Endothelial cell of umbilical vein (primary cell): Measurements from ENCODE around the gene UBL3. TPM values are rescaled to one million over a fixed set of nuclear protein-coding genes. Genes with fewer than 3 reads are reported as not detected.

Source experiments
- BruUV-seq: library from RNA; stranded (reverse); fragments of 400-500 nt; replicated peaks from 2 replicates; lab custom pipeline; 2021; lab: Mats Ljungman, UMichigan
- CTCF ChIA-PET: fragments of 300-600, 350-600 bp; sonication (Branson Sonifier 250); formaldehyde crosslinking; loops from one replicate; lab custom pipeline; 2021; ENCODE audit warnings: antibody characterized with exemption, inconsistent platforms; lab: Charles Lee
- POLR2A ChIA-PET: fragments of 300-600, 350-600 bp; sonication (Branson Sonifier 250); formaldehyde crosslinking; loops from one replicate; lab custom pipeline; 2021; ENCODE audit warnings: antibody characterized with exemption, inconsistent platforms; lab: Charles Lee
- DNase-seq: peaks from one replicate; pipeline ENCODE4 v3.0.0-alpha.2; 2011; ENCODE audit warnings: low read depth, low spot score
- FAIRE-seq: peaks from 2 replicates; lab custom pipeline; 2011; peaks lifted over from hg19 to GRCh38; lab: Jason Lieb, UNC
- H2AFZ ChIP-seq: 2 replicates; pipeline ENCODE4 v1.6.0; 2012; ENCODE audit warnings: low read depth, low read length, control low read depth, inconsistent platforms
- H3K27ac ChIP-seq: 2 replicates; pipeline ENCODE4 v1.5.1; 2011; ENCODE audit warnings: low read depth, mild to moderate bottlenecking, control low read depth, low read length, moderate library complexity; ENCODE audit not compliant: insufficient read depth
- H3K27me3 ChIP-seq, 2 experiments: 2 replicates each; pipeline versions ENCODE4 v1.6.0 to v1.6.1; 2011; ENCODE audit warnings: low read length in 2 of 2, mixed read lengths in 1 of 2; ENCODE audit not compliant: control insufficient read depth in 2 of 2, insufficient read depth in 2 of 2
- H3K36me3 ChIP-seq, 2 experiments: 2 replicates in 1 of 2; 3 replicates in 1 of 2; pipeline ENCODE4 v1.5.1; 2011; ENCODE audit warnings: low read length in 2 of 2, mild to moderate bottlenecking in 1 of 2, moderate library complexity in 1 of 2; ENCODE audit not compliant: control insufficient read depth in 2 of 2, insufficient read depth in 2 of 2; ENCODE audit errors: extremely low read depth in 1 of 2
- H3K4me1 ChIP-seq: 3 replicates; pipeline ENCODE4 v1.5.1; 2011; ENCODE audit warnings: mild to moderate bottlenecking, low read length; ENCODE audit not compliant: control insufficient read depth, insufficient read depth; ENCODE audit errors: extremely low read depth
- H3K4me2 ChIP-seq: 2 replicates; pipeline ENCODE4 v1.6.1; 2011; ENCODE audit warnings: low read length, control low read depth, mixed read lengths; ENCODE audit not compliant: insufficient read depth
- H3K4me3 ChIP-seq, 3 experiments: fragments of 200-600 bp in 1 of 3; sonication (generic), shearing (Covaris generic) in 1 of 3; replicated peaks in 1 of 3; 2 replicates each; pipeline ENCODE4 v1.5.1; 2011 to 2016; ENCODE audit warnings: control low read depth in 3 of 3, low read length in 3 of 3, mild to moderate bottlenecking in 2 of 3, inconsistent platforms in 1 of 3, low read depth in 1 of 3, moderate library complexity in 1 of 3; ENCODE audit not compliant: insufficient read depth in 1 of 3
- H3K79me2 ChIP-seq: 2 replicates; pipeline ENCODE4 v1.6.0; 2012; ENCODE audit warnings: low read length, inconsistent platforms; ENCODE audit not compliant: control insufficient read depth, insufficient read depth
- H3K9ac ChIP-seq: replicated peaks from 2 replicates; pipeline ENCODE3; 2011; ENCODE audit warnings: low read length, control low read depth; ENCODE audit not compliant: insufficient read depth; ENCODE audit errors: extremely low read depth
- H3K9me1 ChIP-seq: replicated peaks from 3 replicates; pipeline ENCODE4 v1.6.0; 2011; ENCODE audit warnings: mild to moderate bottlenecking, low read length; ENCODE audit not compliant: control insufficient read depth, insufficient read depth; ENCODE audit errors: extremely low read depth
- H3K9me3 ChIP-seq: replicated peaks from 2 replicates; pipeline ENCODE4 v1.5.1; 2012; ENCODE audit warnings: low read length, inconsistent platforms; ENCODE audit not compliant: control insufficient read depth, insufficient read depth
- H4K20me1 ChIP-seq: replicated peaks from 2 replicates; pipeline ENCODE3; 2011; ENCODE audit warnings: mild to moderate bottlenecking, low read length; ENCODE audit not compliant: control insufficient read depth, insufficient read depth; ENCODE audit errors: extremely low read depth
- CTCF ChIP-seq, 2 donors: IDR thresholded peaks; 1 replicate in 1 of 2; 2 replicates in 1 of 2; pipeline ENCODE4 v1.5.1; 2011; ENCODE audit warnings: low read length in 2 of 2, mild to moderate bottlenecking in 2 of 2, moderate library complexity in 2 of 2, control low read depth in 1 of 2, inconsistent platforms in 1 of 2, low read depth in 1 of 2; ENCODE audit not compliant: insufficient read depth in 1 of 2; ENCODE audit errors: extremely low read depth in 1 of 2
- EZH2 ChIP-seq: IDR thresholded peaks from 2 replicates; pipeline ENCODE4 v1.6.1; 2012; ENCODE audit warnings: borderline replicate concordance, low read depth, mild to moderate bottlenecking, moderate library complexity, low read length, inconsistent platforms; ENCODE audit not compliant: severe bottlenecking
- GATA2 ChIP-seq: IDR thresholded peaks from 2 replicates; pipeline ENCODE4 v1.7.0; 2011; ENCODE audit warnings: low read depth, mild to moderate bottlenecking, moderate library complexity, mixed read lengths, low read length; ENCODE audit not compliant: insufficient read length, insufficient read depth
- MAX ChIP-seq: IDR thresholded peaks from 2 replicates; pipeline ENCODE4 v1.6.1; 2011; ENCODE audit not compliant: insufficient read depth, insufficient read length
- dilution Hi-C: fragments of 300-500 bp; cut with MboI; formaldehyde crosslinking; loops from one replicate; pipeline ENCODE4 v1.15.0; 2019; ENCODE audit warnings: low sequenced_read_pairs; ENCODE audit not compliant: extremely low pct_ligation_motif_present
- intact Hi-C: fragments of 100-400 bp; cut with micrococcal nuclease; formaldehyde crosslinking; loops from one replicate; pipeline ENCODE4 v1.10.0; 2022
- polyA plus RNA-seq, 4 experiments: library from polyadenylated mRNA; depleted of rRNA in 3 of 4; stranded (reverse) in 3 of 4; unstranded in 1 of 4; fragments of >200 nt; gene quantifications; 2 replicates each; pipeline versions ENCODE4 v1.2.1 to v1.2.3, GENCODE V29; 2011 to 2012; ENCODE audit warnings: missing spikeins in 1 of 4
- total RNA-seq: library from RNA; stranded (reverse); gene quantifications from 2 replicates; pipeline ENCODE4 v1.2.3, GENCODE V29; 2021

The UBL3 gene
- total and polyA plus RNA-seq, 2 donors (not counting 3 experiments of a cell fraction or from before 2014, with no cell fraction given) = 4.8 to 11.8 TPM

GRCh38 chr13:29884671-29885430 lies 34.4 kb upstream of the UBL3 start:
- H4K20me1 ChIP-seq = no peaks in the 10 kb centered on the region
- ChIA-PET POLR2A (no interaction called here), CTCF (no interaction called here)
- H3K9me3 ChIP-seq = no peaks in the 10 kb centered on the region
- no peak overlapping the region for H3K4me2 ChIP-seq
- intact Hi-C loops = no loop called here
- no peak for TF ChIP-seq EZH2
- no peak for TF ChIP-seq CTCF (IDR thresholded peaks at IDR 0.05; ENCODE audit: extremely low read depth in 1 of 2, insufficient read depth in 1 of 2, low read depth in 1 of 2, low read length in 2 of 2)
- TF ChIP-seq GATA2 = no peak
- TF ChIP-seq MAX = no peak
- H3K27ac ChIP-seq = no peak overlapping the region
- H3K4me3 ChIP-seq = no peak overlapping the region
- DNase-seq (no peak), FAIRE-seq (no peak)
- no peak overlapping the region for H2AFZ ChIP-seq
- H3K9me1 ChIP-seq = no peaks in the 10 kb centered on the region
- H3K27me3 ChIP-seq = peaks cover 0 to 8% of the 10 kb centered on the region in 2 experiments
- H3K79me2 ChIP-seq = no peaks in the 10 kb centered on the region
- BruUV-seq = no TSS peak
- no peaks in the 10 kb centered on the region for H3K36me3 ChIP-seq
- no peak overlapping the region for H3K9ac ChIP-seq
- dilution Hi-C loops = no loop called here
- no peaks in the 10 kb centered on the region for H3K4me1 ChIP-seq
